ENCODE results near the gene PPARG. TPM values are rescaled to one million over a fixed set of nuclear protein-coding genes. Genes with fewer than 3 reads are reported as not detected.
"Not testable (repeated sequence)": the region's sequence is repeated elsewhere in the genome, so short reads cannot be mapped to it uniquely, and the experiment has no call there.

Gene PPARG
- total and polyA plus RNA-seq, 9 donors = 12.8 to 53.6 (median 32.4) TPM

- H3K4me3 ChIP-seq = no peak overlapping the region
- no peaks in the 10 kb centered on the region for H3K36me3 ChIP-seq
- no peaks in the 10 kb centered on the region for H3K9me3 ChIP-seq
- WGBS, 3 donors = 65 to 79% (median 72%) methylated on average over 10 of the region's 10 CpGs
- H3K27me3 ChIP-seq = no peaks in the 10 kb centered on the region
- no peak for DNase-seq
- no peak overlapping the region for H3K27ac ChIP-seq
- no peak for TF ChIP-seq EP300 (IDR thresholded peaks at IDR 0.05)
- TF ChIP-seq CTCF (IDR thresholded peaks at IDR 0.05) = no peak
- TF ChIP-seq POLR2A (IDR thresholded peaks at IDR 0.05) = no peak
- intact Hi-C loops (cut with DNase I) = no loop called here
- H3K4me1 ChIP-seq (ENCODE audit: insufficient read depth) = peaks cover 3% of the 10 kb centered on the region
These were observed 35.1 kb upstream of the PPARG start for GRCh38 chr3:12253516-12254343.

GRCh38 chr3:12255393-12255792, 33.5 kb upstream of the PPARG start:
- intact Hi-C loops (cut with DNase I) = no loop called here
- Histone ChIP-seq H3K36me3 (no peaks in the 10 kb centered on the region), H3K9me3 (no peaks in the 10 kb centered on the region), H3K4me3 (no peak overlapping the region), H3K27ac (no peak overlapping the region), H3K4me1 (ENCODE audit: insufficient read depth) (peaks cover 3% of the 10 kb centered on the region), H3K27me3 (no peaks in the 10 kb centered on the region)
- 84 to 90% (median 89%) methylated on average over 2 of the region's 2 CpGs for WGBS, 3 donors
- DNase-seq = no peak
- TF ChIP-seq EP300 (IDR thresholded peaks at IDR 0.05) (no peak), CTCF (IDR thresholded peaks at IDR 0.05) (no peak), POLR2A (IDR thresholded peaks at IDR 0.05) (no peak)

GRCh38 chr3:12258911-12259310, 30.0 kb upstream of the PPARG start:
- no peaks in the 10 kb centered on the region for H3K27me3 ChIP-seq
- TF ChIP-seq EP300 (IDR thresholded peaks at IDR 0.05) (no peak), CTCF (IDR thresholded peaks at IDR 0.05) (no peak), POLR2A (IDR thresholded peaks at IDR 0.05) (no peak)
- H3K36me3 ChIP-seq = no peaks in the 10 kb centered on the region
- no peak overlapping the region for H3K27ac ChIP-seq
- intact Hi-C loops (cut with DNase I) = no loop called here
- no peaks in the 10 kb centered on the region for H3K9me3 ChIP-seq
- H3K4me1 ChIP-seq (ENCODE audit: insufficient read depth) = peaks cover 3% of the 10 kb centered on the region
- no peak for DNase-seq
- H3K4me3 ChIP-seq = no peak overlapping the region

- intact Hi-C loops (cut with DNase I); DNase-seq; H3K4me1 ChIP-seq (ENCODE audit: insufficient read depth); H3K4me3 ChIP-seq; H3K36me3 ChIP-seq; H3K27ac ChIP-seq; H3K27me3 ChIP-seq; H3K9me3 ChIP-seq: not testable (repeated sequence)
- WGBS, 3 donors = 95 to 97% (median 95%) methylated on average over 8 of the region's 8 CpGs
These were observed 26.7 kb upstream of the PPARG start for GRCh38 chr3:12262173-12262572.

GRCh38 chr3:12265508-12265907, 23.4 kb upstream of the PPARG start:
- no peak overlapping the region for H3K4me3 ChIP-seq
- H3K27ac ChIP-seq = no peak overlapping the region
- no peaks in the 10 kb centered on the region for H3K9me3 ChIP-seq
- H3K27me3 ChIP-seq = no peaks in the 10 kb centered on the region
- no peak for DNase-seq
- H3K36me3 ChIP-seq = no peaks in the 10 kb centered on the region
- TF ChIP-seq EP300 (IDR thresholded peaks at IDR 0.05) (no peak), CTCF (IDR thresholded peaks at IDR 0.05) (no peak), POLR2A (IDR thresholded peaks at IDR 0.05) (no peak)
- intact Hi-C loops (cut with DNase I) = no loop called here
- WGBS, 3 donors = 25 to 27% (median 26%) methylated on average over 1 of the region's 1 CpG
- H3K4me1 ChIP-seq (ENCODE audit: insufficient read depth) = no peaks in the 10 kb centered on the region
